GM18907 (cell line): ENCODE data around the gene ROR1.

Source experiments
- ATAC-seq: cut with Tn5 transposase; IDR thresholded peaks from one replicate; pipeline ENCODE4 v1.9.1; 2021; ENCODE audit warnings: mild to moderate bottlenecking, moderate library complexity; ENCODE audit not compliant: unreplicated experiment

Gene ROR1

DNA sequence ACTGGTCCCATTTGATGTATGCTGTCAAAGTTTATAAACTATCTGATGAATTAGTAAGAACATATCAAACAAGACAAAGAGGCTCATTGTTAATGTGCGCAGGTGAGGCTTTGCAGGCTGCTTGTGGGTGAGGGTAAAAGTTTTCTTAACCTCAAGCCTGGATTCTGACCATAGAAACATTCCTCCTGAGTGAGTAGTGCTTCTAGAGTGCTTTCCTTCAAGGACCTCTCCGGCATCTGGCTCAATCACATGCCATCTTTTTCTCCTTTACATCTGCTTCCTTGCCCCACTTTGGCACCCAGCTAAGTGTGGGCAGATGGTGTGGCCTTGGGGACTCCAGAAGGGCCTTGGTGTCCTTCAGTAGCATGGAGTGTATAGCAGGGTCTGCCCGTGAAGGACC lies 104.0 kb downstream of the ROR1 start:
- no peak for ATAC-seq

DNA sequence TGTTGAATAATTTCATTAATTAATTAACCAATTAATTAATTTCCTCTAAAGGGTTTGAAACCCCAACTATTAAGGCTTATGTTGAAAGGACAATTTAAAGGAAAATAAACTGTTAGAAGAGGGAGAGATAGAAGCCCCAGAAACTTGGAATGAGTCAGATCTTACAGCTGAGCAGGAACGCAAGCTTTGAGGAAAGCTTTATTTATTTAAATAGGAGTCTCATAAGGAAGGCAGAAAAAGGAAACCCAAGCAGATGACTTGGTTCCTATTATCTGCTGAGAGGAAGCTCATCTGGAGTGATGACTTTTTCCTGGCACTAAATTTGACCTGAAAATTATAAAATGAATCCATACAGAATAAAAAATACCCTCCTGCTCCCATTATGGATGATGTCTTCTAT lies 105.1 kb downstream of the ROR1 start:
- ATAC-seq = no peak

DNA sequence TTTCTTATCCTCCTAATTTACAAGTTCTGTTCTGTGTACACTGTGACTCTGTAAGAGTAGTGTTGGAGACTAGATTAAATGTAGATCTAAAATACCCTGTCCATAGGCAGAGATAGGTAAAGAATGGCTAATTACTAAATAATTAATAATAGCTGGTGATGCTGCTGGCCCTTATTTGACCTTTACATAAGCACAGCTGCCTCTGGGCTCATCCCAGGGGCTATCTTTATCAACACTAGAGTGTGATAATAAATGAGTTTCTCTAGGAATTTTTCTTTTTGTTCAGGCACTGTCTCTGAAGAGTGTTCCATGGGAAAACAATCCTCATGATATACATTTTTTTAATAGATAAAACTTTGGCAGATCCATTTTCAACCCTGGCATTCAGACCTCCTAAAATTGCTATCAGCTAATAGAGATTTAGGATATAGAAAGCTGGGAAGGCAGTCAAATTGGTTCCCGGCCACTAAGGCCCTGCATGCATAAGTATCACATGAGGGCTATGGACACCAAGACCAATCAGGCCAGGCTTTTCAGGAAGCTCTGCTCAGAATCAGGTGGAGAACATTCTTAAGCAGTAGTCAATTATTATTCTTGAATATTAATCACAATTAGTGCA lies 107.2 kb downstream of the ROR1 start:
- ATAC-seq = no peak

DNA sequence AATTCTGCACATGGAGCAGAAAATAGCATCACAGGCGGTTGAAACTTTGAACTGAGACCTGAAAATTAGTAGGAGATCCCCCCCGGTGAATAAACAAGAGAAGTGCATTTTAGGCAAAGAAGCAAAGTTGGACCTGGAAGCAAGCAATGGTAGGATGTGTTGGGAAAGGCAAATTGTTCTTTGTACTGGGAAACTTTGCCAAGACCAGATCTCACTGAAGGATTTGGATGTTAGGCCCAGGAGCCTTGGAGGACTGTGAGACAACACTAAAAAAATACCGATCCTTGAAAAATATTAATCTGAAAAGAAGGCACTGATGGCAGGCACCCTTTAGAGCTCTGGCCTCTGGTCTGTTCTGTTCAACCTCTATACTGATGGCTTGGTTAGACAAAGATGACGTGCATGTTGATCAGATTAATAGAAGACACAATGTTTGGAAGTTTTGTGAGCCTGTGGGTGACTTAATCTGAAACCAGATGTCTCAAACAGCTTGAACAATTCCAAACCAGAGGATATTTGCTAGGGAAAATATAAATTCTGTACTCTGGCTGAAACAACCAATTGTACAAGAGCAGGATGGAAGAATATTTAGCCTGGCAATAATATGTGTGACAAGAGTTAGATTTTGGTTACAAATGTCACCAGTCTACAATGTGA lies 108.4 kb downstream of the ROR1 start:
- no peak for ATAC-seq

DNA sequence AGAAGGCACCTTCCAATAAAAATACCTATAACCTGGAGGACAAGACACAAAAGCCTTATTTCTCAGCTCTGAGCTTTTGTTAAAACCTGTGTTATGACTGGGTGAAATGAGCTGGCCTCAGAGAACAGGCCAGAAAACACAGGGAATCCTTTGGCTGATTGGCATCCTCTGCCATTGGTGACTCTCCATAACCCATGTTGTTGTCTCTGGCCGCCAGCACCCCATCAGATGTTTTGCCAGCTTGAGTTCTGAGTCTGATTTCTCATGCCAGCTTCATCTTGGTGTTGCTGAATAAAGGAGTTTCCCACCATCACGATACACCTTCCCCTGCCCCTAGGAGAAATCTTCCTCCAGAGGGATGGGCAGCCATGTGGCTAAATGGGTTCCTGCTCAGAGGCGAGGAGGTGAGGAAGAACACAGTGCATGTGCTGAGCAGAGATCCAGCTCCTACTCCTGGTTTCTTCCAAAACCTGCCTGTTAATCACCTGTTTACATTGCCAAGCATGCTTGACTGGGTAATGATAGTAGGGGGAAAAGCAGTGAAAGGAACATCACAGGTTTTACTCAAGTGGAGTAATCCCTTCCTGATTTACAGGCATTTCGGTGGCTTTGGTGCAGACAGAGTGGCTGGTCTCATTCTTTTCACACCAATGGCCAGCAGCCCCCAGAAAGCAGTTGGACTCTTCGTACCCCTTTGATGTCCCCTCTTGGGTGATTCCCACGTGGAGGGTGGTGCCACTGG lies 109.8 kb downstream of the ROR1 start:
- no peak for ATAC-seq

DNA sequence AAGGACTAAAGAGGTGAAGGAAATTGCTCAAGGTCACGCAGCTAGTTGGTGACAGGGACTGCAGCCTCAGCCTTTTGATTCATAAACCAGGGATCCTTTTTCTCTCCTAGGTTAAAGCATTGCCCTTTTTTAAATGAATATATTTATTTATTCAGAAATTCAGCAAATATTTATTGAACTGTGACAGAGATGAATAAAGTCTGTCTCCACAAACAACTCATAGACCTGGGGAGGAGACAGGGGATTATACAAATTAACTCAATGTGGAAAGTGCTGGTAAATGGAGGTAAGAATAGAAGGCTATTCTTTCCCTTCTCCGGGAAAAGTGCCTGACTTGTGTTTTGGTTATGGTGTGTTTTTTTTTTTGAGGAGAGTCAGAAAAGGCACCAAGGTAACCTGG lies 110.7 kb downstream of the ROR1 start:
- ATAC-seq = no peak

DNA sequence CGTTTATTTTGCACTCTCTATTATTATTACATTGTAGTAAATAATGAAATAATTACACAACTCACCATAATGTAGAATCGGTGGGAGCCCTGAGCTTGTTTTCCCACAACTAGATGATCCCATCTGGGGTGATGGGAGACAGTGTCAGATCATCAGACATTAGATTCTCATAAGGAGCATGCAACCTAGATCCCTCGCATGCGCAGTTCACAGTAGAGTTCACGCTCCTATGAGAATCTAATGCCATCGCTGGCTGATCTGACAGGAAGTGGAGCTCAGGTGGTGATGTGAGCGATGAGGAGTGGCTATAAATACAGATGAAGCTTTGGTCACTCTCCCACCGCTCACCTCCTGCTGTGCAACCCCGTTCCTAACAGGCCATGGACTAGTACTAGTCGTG lies 112.1 kb downstream of the ROR1 start:
- ATAC-seq = no peak

DNA sequence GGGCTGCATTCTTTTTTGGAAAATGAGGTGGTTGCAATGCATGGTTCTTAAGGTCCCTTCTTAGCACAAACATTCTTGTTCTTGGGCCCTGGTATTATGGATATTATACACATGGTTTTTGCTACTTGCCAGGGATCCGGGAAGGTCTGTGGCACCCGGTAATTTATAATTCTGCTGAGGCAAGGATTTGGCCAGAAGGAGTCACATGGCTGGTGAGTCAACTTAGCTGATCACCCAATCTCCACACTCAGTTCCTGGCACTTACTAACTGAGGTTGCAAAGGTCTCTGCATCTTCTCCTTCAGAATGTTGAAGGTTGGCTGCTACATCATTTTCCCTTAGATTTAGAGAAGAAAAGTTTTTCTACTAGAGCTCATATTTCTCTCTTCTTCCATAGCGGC lies 112.5 kb downstream of the ROR1 start:
- no peak for ATAC-seq

DNA sequence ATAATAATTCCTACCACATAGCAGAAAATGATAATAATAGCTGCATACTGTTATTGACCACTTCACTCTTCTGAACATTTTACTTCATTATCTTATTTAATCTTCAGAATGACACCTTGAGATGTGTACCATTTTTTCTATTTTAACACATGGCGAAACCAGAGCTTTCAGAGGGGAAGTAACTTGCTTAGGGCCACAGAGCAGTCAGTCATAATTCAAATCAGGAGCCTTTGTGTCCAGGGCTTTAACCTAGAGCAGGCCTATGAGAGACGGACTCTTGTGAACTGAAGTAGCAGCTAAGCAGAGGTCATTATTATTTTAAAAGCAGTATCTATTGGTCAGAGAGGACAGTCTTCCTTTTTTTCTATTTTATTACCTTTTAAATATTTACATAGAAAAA lies 114.0 kb downstream of the ROR1 start:
- no peak for ATAC-seq

DNA sequence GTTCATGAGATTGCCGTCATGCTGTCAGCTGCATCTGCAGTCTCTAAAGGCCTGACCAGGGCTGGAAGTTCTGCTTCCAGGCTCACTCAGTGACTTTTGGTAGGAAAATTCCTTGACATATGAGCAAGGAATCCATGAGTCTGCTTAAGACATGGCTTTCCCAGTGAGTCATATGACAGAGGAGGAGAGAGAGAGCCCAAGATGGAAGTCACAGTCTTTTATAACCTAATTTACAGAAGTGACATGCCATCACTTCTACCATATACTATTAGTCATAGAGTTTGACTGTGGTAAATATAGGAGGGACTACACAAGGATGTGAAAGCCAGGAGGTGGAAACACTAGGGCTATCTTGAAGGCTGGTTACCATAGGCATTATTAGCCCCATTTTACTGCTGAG lies 115.2 kb downstream of the ROR1 start:
- no peak for ATAC-seq

DNA sequence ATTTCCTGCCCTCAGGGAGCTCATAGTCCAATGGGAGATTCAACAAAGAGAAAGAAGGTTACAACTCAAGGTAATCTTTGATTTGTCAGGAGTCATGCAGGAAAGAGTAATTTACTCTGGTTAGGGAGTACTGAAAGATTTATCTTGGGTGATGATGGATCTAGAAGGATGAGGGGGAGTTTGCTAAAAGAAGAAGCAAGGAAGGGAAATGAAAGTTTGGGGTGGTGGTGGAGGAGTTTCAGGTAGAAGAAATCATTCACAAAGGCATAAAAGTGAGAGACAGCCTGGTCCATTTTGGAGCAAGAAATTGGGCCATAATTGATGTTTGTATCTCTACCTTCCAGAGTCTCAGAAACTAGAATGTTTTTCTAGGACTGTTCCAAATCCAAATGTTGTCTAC lies 116.7 kb downstream of the ROR1 start:
- no peak for ATAC-seq

DNA sequence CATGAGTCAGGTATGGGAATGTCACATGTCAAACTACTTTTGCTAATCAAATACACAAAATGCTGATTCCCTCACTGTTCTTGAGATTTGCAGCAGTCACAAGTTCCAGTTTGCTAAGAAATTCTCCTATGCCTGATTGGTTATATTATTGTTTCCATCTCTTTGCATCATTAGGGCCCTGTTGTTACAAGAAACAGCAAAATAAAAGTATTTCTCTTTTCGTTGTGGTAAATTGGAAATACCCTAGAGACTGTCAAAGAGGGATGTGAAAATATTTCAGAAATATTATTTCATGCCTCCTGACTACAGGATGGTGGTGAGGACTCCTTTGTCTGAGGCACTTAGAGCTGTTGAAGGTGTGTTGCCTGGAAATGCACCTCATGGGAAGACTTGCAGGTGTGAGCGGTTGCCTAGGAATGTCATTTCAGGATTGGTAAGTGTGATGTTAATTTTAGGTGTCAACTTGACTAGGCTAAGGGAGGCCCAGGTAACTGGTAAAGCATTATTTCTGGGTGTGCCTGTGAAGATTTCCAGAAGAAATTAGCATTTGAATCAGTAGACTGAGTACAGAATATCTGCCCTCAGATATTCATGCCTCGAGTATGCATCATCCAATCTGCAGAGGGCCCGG lies 117.4 kb downstream of the ROR1 start:
- no peak for ATAC-seq

DNA sequence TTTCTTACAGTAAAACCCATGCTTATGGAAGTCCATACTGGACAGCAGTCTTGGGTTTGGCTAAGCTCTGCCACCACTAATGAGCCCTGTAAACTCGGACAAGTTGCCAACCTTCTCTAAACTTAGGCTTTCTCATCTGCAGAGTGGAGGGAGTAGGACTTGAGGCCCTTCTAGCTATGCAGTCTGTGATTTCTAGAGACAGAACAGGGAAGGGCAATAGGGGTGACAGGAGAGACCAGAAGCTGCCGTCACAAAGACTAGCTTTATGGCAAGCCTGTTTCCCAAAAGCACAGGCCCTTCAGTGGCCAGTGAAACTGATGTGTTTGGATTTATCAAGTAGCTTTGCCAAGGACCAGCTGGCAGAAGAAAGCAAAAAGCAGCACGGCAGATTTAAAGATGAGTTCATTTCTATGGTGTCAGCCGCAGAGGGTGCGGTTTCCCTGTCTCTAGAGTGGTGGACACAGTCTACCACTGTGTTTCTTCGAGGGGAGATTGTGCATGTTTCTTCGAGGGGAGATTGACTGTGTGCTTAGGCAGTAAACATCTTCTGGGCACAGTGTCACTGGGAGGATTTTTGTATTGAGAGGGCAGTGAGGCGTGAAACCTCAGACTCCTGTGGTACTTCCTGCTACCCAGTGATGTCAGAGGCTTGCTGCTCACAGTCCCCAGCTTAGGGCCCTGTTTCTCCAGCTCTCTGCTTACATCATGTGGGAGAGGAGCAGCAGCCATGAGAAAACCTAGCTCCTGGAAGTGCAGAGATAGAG lies 119.0 kb downstream of the ROR1 start:
- peak; percentile 99 for ATAC-seq

DNA sequence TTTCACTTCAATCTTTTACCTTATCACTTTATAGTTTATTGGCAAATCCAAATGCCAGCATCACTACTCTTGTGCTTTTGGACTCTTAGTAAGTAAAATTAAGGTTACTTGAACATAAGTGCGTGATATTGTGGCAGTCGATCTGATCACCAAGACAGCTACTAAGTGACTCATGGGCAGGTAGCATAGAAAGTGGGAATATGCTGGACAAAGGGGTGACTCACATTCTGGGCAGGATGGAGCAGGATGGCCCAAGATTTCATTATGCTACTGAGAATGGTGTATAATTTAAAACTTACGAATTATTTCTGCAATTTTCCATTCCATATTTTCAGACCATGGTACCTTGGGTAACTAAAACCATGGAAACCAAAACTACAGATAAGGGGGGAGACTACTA lies 120.2 kb downstream of the ROR1 start:
- no peak for ATAC-seq

DNA sequence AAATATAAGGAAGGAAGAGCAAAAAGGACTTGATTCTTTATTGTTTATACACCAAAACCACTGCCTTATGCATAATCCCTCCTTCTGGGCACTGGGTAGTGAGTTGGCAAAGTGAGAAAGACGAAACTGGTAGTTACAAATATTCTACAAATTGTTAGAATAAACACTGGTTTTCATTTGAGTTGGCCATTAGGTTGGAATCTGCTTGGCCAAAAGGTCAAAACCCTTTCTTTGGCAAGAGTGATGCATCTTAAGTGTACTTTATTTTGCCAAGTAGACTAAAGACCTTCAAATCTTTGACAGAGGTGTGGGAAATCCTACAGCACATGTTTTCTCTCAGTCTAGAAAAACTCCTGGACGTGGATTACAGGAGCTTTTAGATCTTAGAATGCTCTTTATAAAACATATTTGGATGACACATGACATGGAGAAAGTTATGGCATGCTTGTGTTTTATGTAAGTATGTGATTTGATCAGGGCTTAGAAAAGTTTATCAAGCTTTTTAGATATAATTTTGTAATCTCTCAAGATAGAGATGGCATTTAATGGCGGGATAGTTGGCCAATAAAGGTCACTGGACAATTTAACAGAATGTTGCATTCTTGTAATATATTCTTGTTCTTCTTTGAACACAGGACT lies 120.9 kb downstream of the ROR1 start:
- no peak for ATAC-seq

DNA sequence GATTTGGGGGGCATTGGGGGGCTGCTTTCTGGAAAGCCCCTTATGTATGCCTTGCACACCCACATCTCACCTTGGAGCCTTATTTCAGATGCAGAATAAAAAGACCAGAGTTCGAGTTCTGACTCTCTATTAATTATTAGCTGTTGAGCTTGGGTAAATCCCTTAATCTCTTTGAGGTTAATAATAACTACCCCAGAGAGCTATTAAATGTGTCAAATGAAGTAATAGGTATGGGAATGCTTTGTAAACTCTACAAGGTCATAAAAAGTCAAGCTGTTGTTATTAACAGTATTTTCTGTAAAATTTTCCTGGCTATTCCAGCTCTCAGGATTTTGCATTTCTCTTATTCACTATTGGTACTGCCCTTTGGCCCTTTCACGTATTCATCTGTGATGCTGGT lies 122.9 kb downstream of the ROR1 start:
- ATAC-seq = no peak

DNA sequence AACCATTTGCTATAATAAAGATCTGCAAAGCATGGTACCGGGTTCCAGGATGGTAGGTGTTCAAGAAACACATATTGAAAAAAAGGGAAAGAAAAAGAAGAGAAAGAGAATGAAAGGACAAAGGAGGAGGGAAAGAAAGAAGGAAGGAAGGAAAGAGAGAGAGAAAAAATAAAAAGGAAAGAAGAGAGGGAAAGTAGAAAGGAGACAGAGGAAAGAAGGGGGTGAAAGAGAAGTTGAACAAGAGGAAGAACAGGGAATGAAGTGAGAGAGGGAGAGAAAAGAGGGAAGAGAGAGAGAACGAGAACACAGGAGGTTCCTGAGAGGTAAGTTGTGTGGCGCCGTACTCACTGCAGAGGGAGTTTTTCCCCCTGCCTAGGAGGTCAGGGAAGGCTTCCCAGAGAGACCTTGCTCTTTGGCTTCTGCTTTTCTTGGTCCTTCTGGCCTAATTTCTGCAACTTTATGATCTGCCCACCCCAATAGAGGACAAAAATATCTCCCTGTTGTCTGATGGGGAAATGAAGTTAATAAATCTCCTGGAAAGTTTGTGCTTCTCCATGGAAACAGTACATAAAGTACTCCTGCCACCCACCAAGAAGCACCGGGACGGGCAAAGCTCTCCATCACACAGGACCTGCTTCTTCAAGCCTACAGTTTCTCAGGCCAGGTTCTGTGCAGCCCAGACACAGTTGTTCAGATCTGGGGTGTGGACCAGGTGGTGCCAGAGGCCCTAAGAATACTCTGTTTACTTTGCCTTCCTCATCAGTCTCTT lies 124.8 kb downstream of the ROR1 start:
- ATAC-seq = no peak

DNA sequence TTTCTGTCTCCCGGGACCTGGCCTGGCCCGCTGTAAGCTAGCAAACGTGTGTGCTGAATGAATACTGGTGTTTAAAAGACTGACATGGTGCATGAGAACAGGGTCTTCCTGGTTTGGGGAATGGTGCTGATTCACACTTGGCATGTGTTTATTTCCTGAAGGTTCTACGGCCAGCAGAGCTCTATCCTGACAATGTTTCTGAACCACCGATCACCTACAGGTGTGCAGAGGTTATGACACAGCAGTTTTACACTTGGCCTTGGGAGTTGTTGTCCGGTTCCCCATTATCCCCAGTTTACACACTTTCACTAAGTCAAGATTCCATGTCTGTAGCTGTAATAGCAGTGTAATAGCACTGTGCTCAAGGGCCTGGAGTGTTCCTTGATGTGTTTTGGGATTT lies 127.3 kb downstream of the ROR1 start:
- no peak for ATAC-seq

DNA sequence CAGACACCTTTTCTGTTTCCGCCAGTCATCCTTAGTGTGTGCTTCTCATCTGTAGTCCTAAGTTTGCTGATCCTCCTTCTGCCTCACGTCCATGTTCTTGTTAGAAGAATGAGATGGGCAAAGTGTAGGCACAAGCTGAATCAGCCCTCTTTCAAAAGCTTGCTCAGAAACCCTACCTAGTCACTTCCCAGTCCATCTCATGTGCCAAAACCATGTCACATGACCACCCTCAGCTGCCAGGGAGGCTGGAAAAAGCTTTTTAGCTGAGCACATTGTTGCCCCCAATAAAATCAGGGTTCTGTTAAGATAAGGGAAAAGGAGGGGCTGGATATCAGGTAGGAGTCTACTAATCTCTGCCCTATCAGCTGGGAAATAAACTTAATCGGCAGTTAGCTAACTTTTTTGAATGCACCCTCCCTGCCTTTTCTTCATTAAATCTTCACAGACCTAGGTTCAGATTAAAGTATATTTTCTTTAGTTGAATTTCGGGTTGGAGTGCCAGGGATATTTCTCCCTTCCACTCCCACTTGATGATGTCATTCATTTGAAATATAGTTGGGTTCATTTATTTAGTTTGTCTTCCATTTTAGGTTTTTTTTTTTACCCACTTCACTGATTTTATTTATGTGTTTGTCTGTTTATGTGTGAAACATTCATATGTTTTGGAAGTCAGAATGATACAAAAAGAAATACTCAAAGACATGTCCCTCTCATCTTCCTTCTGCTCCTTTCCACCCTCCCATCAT lies 129.2 kb downstream of the ROR1 start:
- no peak for ATAC-seq
